ENCODE measurements around the gene CDH24. TPM values are rescaled to one million over a fixed set of nuclear protein-coding genes. Genes with fewer than 3 reads are reported as not detected.

CDH24 gene
- polyA plus RNA-seq, 3 donors: 0.13 to 0.14 TPM; not detected in 1

GRCh38 chr14:23105348-23105824 is 48.1 kb upstream of the CDH24 start:
- H3K79me2 ChIP-seq (ENCODE audit: insufficient read depth, low read length): no peaks in the 10 kb centered on the region
- H3K36me3 ChIP-seq (replicated peaks in 1 of 2; ENCODE audit: control insufficient read depth in 1 of 2, insufficient read depth in 2 of 2, low read length in 2 of 2): no peaks in the 10 kb centered on the region
- H3K4me1 ChIP-seq (ENCODE audit: control insufficient read depth in 1 of 2, insufficient read depth in 2 of 2, low read length in 2 of 2): peaks cover 12 to 17% of the 10 kb centered on the region in 2 donors
- no peak overlapping the region for H3K9ac ChIP-seq (ENCODE audit: insufficient read depth, low read length, poor library complexity, severe bottlenecking)
- intact Hi-C loops (cut with micrococcal nuclease): loop anchor here in 1 of 2 donors (5.0 kb wide), 1 partner anchor 38 kb away; no protein-coding TSS in a partner anchor
- Mint-ChIP-seq H3K4me1 (peaks cover 28% of the 10 kb centered on the region), H3K27me3 (ENCODE audit: low read depth in 3 of 3) (peaks cover 1 to 4% (median 1%) of the 10 kb centered on the region in 3 donors), H3K27ac (peak overlapping the region in 4 of 7 donors; percentile 30 to 70 (median 54)), H3K9me3 (no peaks in the 10 kb centered on the region), H3K36me3 (no peaks in the 10 kb centered on the region), H3K4me3 (no peak overlapping the region)
- no peak for DNase-seq
- no peaks in the 10 kb centered on the region for H3K9me3 ChIP-seq (replicated peaks in 1 of 2; ENCODE audit: control insufficient read depth in 1 of 2, insufficient read depth in 1 of 2, low read length in 2 of 2)
- H3K4me2 ChIP-seq (replicated peaks; ENCODE audit: extremely low read depth, low read length, poor library complexity, severe bottlenecking): peak overlapping the region; percentile 29
- WGBS (ENCODE audit: insufficient coverage): 60% methylated on average over 1 of the region's 4 CpGs
- peaks cover 8% of the 10 kb centered on the region for H4K20me1 ChIP-seq (ENCODE audit: insufficient read depth, low read length)
- no peak overlapping the region for H2AFZ ChIP-seq (ENCODE audit: insufficient read depth, low read depth, low read length, poor library complexity, severe bottlenecking)
- H3K27me3 ChIP-seq (ENCODE audit: control insufficient read depth in 2 of 2, insufficient read depth in 2 of 2, low read length in 2 of 2): no peaks in the 10 kb centered on the region
- no peak for TF ChIP-seq CTCF (IDR thresholded peaks at IDR 0.05)
- H3K4me3 ChIP-seq (replicated peaks in 1 of 3; ENCODE audit: low read depth in 2 of 3, low read length in 3 of 3): no peak overlapping the region
- H3K27ac ChIP-seq (ENCODE audit: low read depth in 1 of 2, low read length in 2 of 2): peak overlapping the region in 1 of 2 donors; percentile 41

- H3K4me1 Mint-ChIP-seq: peaks cover 29% of the 10 kb centered on the region
- peaks cover 1 to 2% of the 10 kb centered on the region in 2 donors for H3K36me3 Mint-ChIP-seq
- peak within 1 kb of the TSS in 1 of 2 donors; percentile 49 for H3K4me3 Mint-ChIP-seq
- Histone ChIP-seq H3K79me2 (ENCODE audit: insufficient read depth, low read length) (no peaks in the 10 kb centered on the region), H3K4me3 (replicated peaks in 1 of 3; ENCODE audit: low read depth in 2 of 3, low read length in 3 of 3) (no peak within 1 kb of the TSS), H3K27ac (ENCODE audit: low read depth in 1 of 2, low read length in 2 of 2) (peak within 1 kb of the TSS in 1 of 2 donors; percentile 41), H2AFZ (ENCODE audit: insufficient read depth, low read depth, low read length, poor library complexity, severe bottlenecking) (no peak within 1 kb of the TSS), H3K9ac (ENCODE audit: insufficient read depth, low read length, poor library complexity, severe bottlenecking) (no peak within 1 kb of the TSS), H3K4me2 (replicated peaks; ENCODE audit: extremely low read depth, low read length, poor library complexity, severe bottlenecking) (peak within 1 kb of the TSS; percentile 29), H3K36me3 (replicated peaks in 1 of 2; ENCODE audit: control insufficient read depth in 1 of 2, insufficient read depth in 2 of 2, low read length in 2 of 2) (no peaks in the 10 kb centered on the region), H3K9me3 (replicated peaks in 1 of 2; ENCODE audit: control insufficient read depth in 1 of 2, insufficient read depth in 1 of 2, low read length in 2 of 2) (no peaks in the 10 kb centered on the region), H3K27me3 (ENCODE audit: control insufficient read depth in 2 of 2, insufficient read depth in 2 of 2, low read length in 2 of 2) (no peaks in the 10 kb centered on the region), H3K4me1 (ENCODE audit: control insufficient read depth in 1 of 2, insufficient read depth in 2 of 2, low read length in 2 of 2) (peaks cover 12 to 17% of the 10 kb centered on the region in 2 donors), H4K20me1 (ENCODE audit: insufficient read depth, low read length) (peaks cover 10% of the 10 kb centered on the region)
- intact Hi-C loops (cut with micrococcal nuclease): loop anchor here in 1 of 2 donors (5.0 kb wide), 1 partner anchor 37 kb away; no protein-coding TSS in a partner anchor
- peak within 1 kb of the TSS; percentile 8 to 85 (median 69) for H3K27ac Mint-ChIP-seq
- H3K9me3 Mint-ChIP-seq: no peaks in the 10 kb centered on the region
- H3K27me3 Mint-ChIP-seq (ENCODE audit: low read depth in 3 of 3): peaks cover 1 to 4% (median 1%) of the 10 kb centered on the region in 3 donors
- no peak for TF ChIP-seq CTCF (IDR thresholded peaks at IDR 0.05)
- DNase-seq: no peak
- WGBS (ENCODE audit: insufficient coverage): 88% methylated on average over 7 of the region's 11 CpGs
Observed at GRCh38 chr14:23104591-23105347, 47.4 kb upstream of the CDH24 start, which contains the start of gene CIROP. Gene CIROP (minus strand): TSS chr14:23104989. CDS start chr14:23104920, 69 bp downstream.

Data from CD14-positive monocyte (primary cell).